HL-60 (cell line): ENCODE results near the gene CYS1.

ENCODE experiments used
- DNase-seq, 2 experiments: peaks; one replicate each; pipeline ENCODE4 v3.0.0-alpha.2; 2010 to 2020; ENCODE audit warnings: low read depth in 1 of 2, low spot score in 1 of 2
- H3K27ac ChIP-seq: fragments of 250-450 bp; sonication (Bioruptor Pico); replicated peaks from 2 replicates; pipeline ENCODE4 v1.5.1; 2020; ENCODE audit warnings: mild to moderate bottlenecking, moderate library complexity
- H3K27me3 ChIP-seq: fragments of 250-450 bp; sonication (Bioruptor Pico); 2 replicates; pipeline ENCODE4 v1.5.1; 2021; ENCODE audit warnings: mild to moderate bottlenecking, moderate library complexity; ENCODE audit not compliant: insufficient read depth, poor library complexity, severe bottlenecking
- H3K4me3 ChIP-seq: replicated peaks from 2 replicates; pipeline ENCODE4 v1.5.1; 2011; ENCODE audit warnings: mild to moderate bottlenecking, control low read depth, low read length; ENCODE audit not compliant: insufficient read depth
- GABPA ChIP-seq: IDR thresholded peaks from 2 replicates; pipeline ENCODE4 v1.6.1; 2012; ENCODE audit warnings: low read depth
- POLR2AphosphoS5 ChIP-seq: IDR thresholded peaks from 2 replicates; pipeline ENCODE4 v1.6.1; 2012; ENCODE audit warnings: low read depth
- SPI1 ChIP-seq: IDR thresholded peaks from 2 replicates; pipeline ENCODE4 v1.6.1; 2012; ENCODE audit warnings: low read depth, mild to moderate bottlenecking, borderline replicate concordance
- TF ChIP-seq, protein P1 (sequence below): IDR thresholded peaks from 2 replicates; pipeline ENCODE4 v1.6.1; 2012; ENCODE audit warnings: low read depth; ENCODE audit not compliant: insufficient replicate concordance
- TF ChIP-seq, protein P2 (sequence below): IDR thresholded peaks from one replicate; pipeline ENCODE4 v1.5.1; 2011; ENCODE audit warnings: low read length, control low read depth, inconsistent platforms; ENCODE audit not compliant: insufficient read depth

Gene CYS1

DNA sequence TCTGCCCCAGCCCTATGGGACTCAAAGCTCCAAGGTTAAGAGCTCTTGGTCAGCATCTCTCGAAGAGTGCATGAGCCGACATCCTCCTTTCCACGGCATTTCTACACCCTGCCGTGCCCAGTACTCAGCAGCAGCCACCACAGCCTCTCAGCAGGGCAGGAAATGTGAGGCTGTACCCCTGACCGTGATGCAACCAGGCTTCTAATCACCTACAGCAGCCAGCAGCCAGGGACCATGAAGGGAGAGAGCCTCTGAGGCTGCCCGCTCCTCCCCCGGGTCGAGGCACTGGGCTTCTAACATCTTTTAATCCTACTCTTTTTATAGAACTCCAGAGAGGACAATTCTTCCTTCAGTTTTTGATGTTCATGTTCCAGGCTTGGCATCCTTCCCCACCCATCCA is 6.5 kb downstream of the CYS1 start:
- no peak overlapping the region for H3K27ac ChIP-seq
- H3K27me3 ChIP-seq: peaks cover 32% of the 10 kb centered on the region
- TF ChIP-seq GABPA: no peak
- TF ChIP-seq POLR2AphosphoS5: no peak
- TF ChIP-seq, protein P1, sequence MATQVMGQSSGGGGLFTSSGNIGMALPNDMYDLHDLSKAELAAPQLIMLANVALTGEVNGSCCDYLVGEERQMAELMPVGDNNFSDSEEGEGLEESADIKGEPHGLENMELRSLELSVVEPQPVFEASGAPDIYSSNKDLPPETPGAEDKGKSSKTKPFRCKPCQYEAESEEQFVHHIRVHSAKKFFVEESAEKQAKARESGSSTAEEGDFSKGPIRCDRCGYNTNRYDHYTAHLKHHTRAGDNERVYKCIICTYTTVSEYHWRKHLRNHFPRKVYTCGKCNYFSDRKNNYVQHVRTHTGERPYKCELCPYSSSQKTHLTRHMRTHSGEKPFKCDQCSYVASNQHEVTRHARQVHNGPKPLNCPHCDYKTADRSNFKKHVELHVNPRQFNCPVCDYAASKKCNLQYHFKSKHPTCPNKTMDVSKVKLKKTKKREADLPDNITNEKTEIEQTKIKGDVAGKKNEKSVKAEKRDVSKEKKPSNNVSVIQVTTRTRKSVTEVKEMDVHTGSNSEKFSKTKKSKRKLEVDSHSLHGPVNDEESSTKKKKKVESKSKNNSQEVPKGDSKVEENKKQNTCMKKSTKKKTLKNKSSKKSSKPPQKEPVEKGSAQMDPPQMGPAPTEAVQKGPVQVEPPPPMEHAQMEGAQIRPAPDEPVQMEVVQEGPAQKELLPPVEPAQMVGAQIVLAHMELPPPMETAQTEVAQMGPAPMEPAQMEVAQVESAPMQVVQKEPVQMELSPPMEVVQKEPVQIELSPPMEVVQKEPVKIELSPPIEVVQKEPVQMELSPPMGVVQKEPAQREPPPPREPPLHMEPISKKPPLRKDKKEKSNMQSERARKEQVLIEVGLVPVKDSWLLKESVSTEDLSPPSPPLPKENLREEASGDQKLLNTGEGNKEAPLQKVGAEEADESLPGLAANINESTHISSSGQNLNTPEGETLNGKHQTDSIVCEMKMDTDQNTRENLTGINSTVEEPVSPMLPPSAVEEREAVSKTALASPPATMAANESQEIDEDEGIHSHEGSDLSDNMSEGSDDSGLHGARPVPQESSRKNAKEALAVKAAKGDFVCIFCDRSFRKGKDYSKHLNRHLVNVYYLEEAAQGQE: no peak
- TF ChIP-seq SPI1: no peak
- TF ChIP-seq, protein P2, sequence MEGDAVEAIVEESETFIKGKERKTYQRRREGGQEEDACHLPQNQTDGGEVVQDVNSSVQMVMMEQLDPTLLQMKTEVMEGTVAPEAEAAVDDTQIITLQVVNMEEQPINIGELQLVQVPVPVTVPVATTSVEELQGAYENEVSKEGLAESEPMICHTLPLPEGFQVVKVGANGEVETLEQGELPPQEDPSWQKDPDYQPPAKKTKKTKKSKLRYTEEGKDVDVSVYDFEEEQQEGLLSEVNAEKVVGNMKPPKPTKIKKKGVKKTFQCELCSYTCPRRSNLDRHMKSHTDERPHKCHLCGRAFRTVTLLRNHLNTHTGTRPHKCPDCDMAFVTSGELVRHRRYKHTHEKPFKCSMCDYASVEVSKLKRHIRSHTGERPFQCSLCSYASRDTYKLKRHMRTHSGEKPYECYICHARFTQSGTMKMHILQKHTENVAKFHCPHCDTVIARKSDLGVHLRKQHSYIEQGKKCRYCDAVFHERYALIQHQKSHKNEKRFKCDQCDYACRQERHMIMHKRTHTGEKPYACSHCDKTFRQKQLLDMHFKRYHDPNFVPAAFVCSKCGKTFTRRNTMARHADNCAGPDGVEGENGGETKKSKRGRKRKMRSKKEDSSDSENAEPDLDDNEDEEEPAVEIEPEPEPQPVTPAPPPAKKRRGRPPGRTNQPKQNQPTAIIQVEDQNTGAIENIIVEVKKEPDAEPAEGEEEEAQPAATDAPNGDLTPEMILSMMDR: no peak
- peak in 1 of 2 experiments; percentile 21 for DNase-seq
- no peak overlapping the region for H3K4me3 ChIP-seq

- peaks cover 26% of the 10 kb centered on the region for H3K27me3 ChIP-seq
- TF ChIP-seq, protein P2: peak; percentile 70
- TF ChIP-seq, protein P1: no peak
Observed at GRCh38 chr2:10072656-10073480, 7.3 kb downstream of the CYS1 start.

GRCh38 chr2:10071595-10071994 is 8.6 kb downstream of the CYS1 start:
- Histone ChIP-seq H3K4me3 (no peak overlapping the region), H3K27ac (no peak overlapping the region), H3K27me3 (peaks cover 16% of the 10 kb centered on the region)
- DNase-seq: no peak
- TF ChIP-seq, protein P2: no peak
- no peak for TF ChIP-seq SPI1
- TF ChIP-seq POLR2AphosphoS5: no peak
- TF ChIP-seq, protein P1: no peak
- no peak for TF ChIP-seq GABPA

More at GRCh38 chr2:10072656-10073480, 7.3 kb downstream of the CYS1 start:
- no peak overlapping the region for H3K4me3 ChIP-seq
- no peak overlapping the region for H3K27ac ChIP-seq
- peak; percentile 79 to 86 for DNase-seq
